Glutamatergic neuron (in vitro differentiated cells): ENCODE measurements around the gene ANXA10. TPM values are rescaled to one million over a fixed set of nuclear protein-coding genes. Genes with fewer than 3 reads are reported as not detected.
A peak's percentile ranks its signal among the peaks of the same experiment; 100 is the strongest.

Experiments
- DNase-seq: peaks from one replicate; pipeline ENCODE4 v3.0.0; 2022
- H3K27ac Mint-ChIP-seq: one replicate; pipeline ENCODE4 v1.8.0; 2020; ENCODE audit warnings: mild to moderate bottlenecking, mixed read lengths, inconsistent platforms; ENCODE audit not compliant: unreplicated experiment
- H3K27me3 Mint-ChIP-seq: one replicate; pipeline ENCODE4 v1.8.0; 2020; ENCODE audit warnings: mild to moderate bottlenecking, moderate library complexity, mixed read lengths, inconsistent platforms; ENCODE audit not compliant: unreplicated experiment
- H3K36me3 Mint-ChIP-seq: one replicate; pipeline ENCODE4 v1.8.0; 2020; ENCODE audit warnings: mild to moderate bottlenecking, mixed read lengths, inconsistent platforms; ENCODE audit not compliant: unreplicated experiment
- H3K4me1 Mint-ChIP-seq: one replicate; pipeline ENCODE4 v1.8.0; 2020; ENCODE audit warnings: mild to moderate bottlenecking, low read depth, mixed read lengths, inconsistent platforms; ENCODE audit not compliant: unreplicated experiment
- H3K4me3 Mint-ChIP-seq: one replicate; pipeline ENCODE4 v1.8.0; 2020; ENCODE audit warnings: mild to moderate bottlenecking, mixed read lengths, inconsistent platforms; ENCODE audit not compliant: unreplicated experiment
- H3K9me3 Mint-ChIP-seq: one replicate; pipeline ENCODE4 v1.8.0; 2020; ENCODE audit warnings: mild to moderate bottlenecking, moderate library complexity, mixed read lengths, inconsistent platforms; ENCODE audit not compliant: unreplicated experiment
- CTCF ChIP-seq: fragments of 200-600 bp; sonication (generic); IDR thresholded peaks from one replicate; pipeline ENCODE4 v1.5.0; 2021; ENCODE audit not compliant: partially characterized antibody, unreplicated experiment
- total RNA-seq: library from RNA; stranded (reverse); fragmentation: NEBNext Ultra II Directional; extraction: Animal tissue kit (Norgen Biotek cat#: 25700); gene quantifications from one replicate; pipeline ENCODE4 v1.2.1, GENCODE V29; 2021; ENCODE audit not compliant: unreplicated experiment

ANXA10 gene
- total RNA-seq, 1 donor from 2014 or later: not detected

- H3K9me3 Mint-ChIP-seq: no peaks in the 10 kb centered on the region
- H3K27me3 Mint-ChIP-seq: no peaks in the 10 kb centered on the region
- no peak overlapping the region for H3K27ac Mint-ChIP-seq
- DNase-seq: peak; percentile 59
- H3K36me3 Mint-ChIP-seq: no peaks in the 10 kb centered on the region
- peak; percentile 33 for TF ChIP-seq CTCF
- no peak overlapping the region for H3K4me3 Mint-ChIP-seq
- no peaks in the 10 kb centered on the region for H3K4me1 Mint-ChIP-seq
These were observed 61.5 kb downstream of the ANXA10 start for GRCh38 chr4:168153596-168154440.

- no peak overlapping the region for H3K27ac Mint-ChIP-seq
- no peaks in the 10 kb centered on the region for H3K9me3 Mint-ChIP-seq
- TF ChIP-seq CTCF: no peak
- no peaks in the 10 kb centered on the region for H3K27me3 Mint-ChIP-seq
- no peak overlapping the region for H3K4me3 Mint-ChIP-seq
- no peaks in the 10 kb centered on the region for H3K36me3 Mint-ChIP-seq
- no peaks in the 10 kb centered on the region for H3K4me1 Mint-ChIP-seq
- DNase-seq: no peak
These were observed 62.4 kb downstream of the ANXA10 start for GRCh38 chr4:168154546-168155277.

- no peak for TF ChIP-seq CTCF
- H3K4me1 Mint-ChIP-seq: no peaks in the 10 kb centered on the region
- peaks cover 5% of the 10 kb centered on the region for H3K36me3 Mint-ChIP-seq
- no peak overlapping the region for H3K27ac Mint-ChIP-seq
- peaks cover 3% of the 10 kb centered on the region for H3K9me3 Mint-ChIP-seq
- no peak for DNase-seq
- H3K4me3 Mint-ChIP-seq: no peak overlapping the region
- H3K27me3 Mint-ChIP-seq: no peaks in the 10 kb centered on the region
These were observed 70.3 kb downstream of the ANXA10 start for GRCh38 chr4:168162604-168163003.

- Mint-ChIP-seq H3K27ac (no peak overlapping the region), H3K36me3 (peaks cover 5% of the 10 kb centered on the region), H3K4me1 (no peaks in the 10 kb centered on the region), H3K9me3 (peaks cover 3% of the 10 kb centered on the region), H3K27me3 (no peaks in the 10 kb centered on the region), H3K4me3 (no peak overlapping the region)
- no peak for DNase-seq
- no peak for TF ChIP-seq CTCF
These were observed 70.8 kb downstream of the ANXA10 start for GRCh38 chr4:168163106-168163505.

GRCh38 chr4:168164045-168164444 is 71.7 kb downstream of the ANXA10 start:
- no peak for TF ChIP-seq CTCF
- peaks cover 3% of the 10 kb centered on the region for H3K9me3 Mint-ChIP-seq
- H3K36me3 Mint-ChIP-seq: peaks cover 5% of the 10 kb centered on the region
- H3K27me3 Mint-ChIP-seq: no peaks in the 10 kb centered on the region
- no peak overlapping the region for H3K27ac Mint-ChIP-seq
- DNase-seq: no peak
- no peak overlapping the region for H3K4me3 Mint-ChIP-seq
- H3K4me1 Mint-ChIP-seq: no peaks in the 10 kb centered on the region
